GM12878 (cell line): ENCODE measurements around the gene ADAMTS3. TPM values are rescaled to one million over a fixed set of nuclear protein-coding genes. Genes with fewer than 3 reads are reported as not detected.

Source experiments
- ATAC-seq: fragments of 200-7000 bp; cut with Tn5 transposase; 3 replicates; pipeline ENCODE4 v1.9.1; 2020; ENCODE audit warnings: mild to moderate bottlenecking, moderate library complexity
- BruUV-seq: library from RNA; stranded (reverse); fragments of 400-500 nt; replicated peaks from 2 replicates; lab custom pipeline; 2021; lab: Mats Ljungman, UMichigan
- CTCF ChIA-PET: fragments of 300-600 bp; sonication (Branson Sonifier 250); formaldehyde crosslinking; extraction: SDS; loops from one replicate; lab custom pipeline; 2021; ENCODE audit warnings: inconsistent platforms; lab: Yijun Ruan, JAX
- POLR2A ChIA-PET: fragments of 350-600 bp; formaldehyde crosslinking; extraction: SDS; loops from one replicate; lab custom pipeline; 2021; ENCODE audit warnings: inconsistent platforms; lab: Charles Lee
- RAD21 ChIA-PET: fragments of 300-600 bp; sonication (Branson Sonifier 250); formaldehyde crosslinking; loops from one replicate; lab custom pipeline; 2023; ENCODE audit warnings: antibody characterized with exemption; ENCODE audit not compliant: unreplicated experiment; lab: Charles Lee
- SMC1A ChIA-PET: fragments of 300-600 bp; sonication (Branson Sonifier 250); formaldehyde crosslinking; loops from one replicate; lab custom pipeline; 2023; ENCODE audit not compliant: unreplicated experiment, uncharacterized antibody; lab: Charles Lee
- DNase-seq: peaks from one replicate; pipeline ENCODE4 v3.0.0-alpha.2; 2011; ENCODE audit warnings: low read depth, low spot score
- FAIRE-seq: peaks from 3 replicates; lab custom pipeline; 2011; peaks lifted over from hg19 to GRCh38; lab: Jason Lieb, UNC
- H2AFZ ChIP-seq: 2 replicates; pipeline ENCODE4 v1.6.0; 2011; ENCODE audit warnings: low read depth, low read length, control low read depth; ENCODE audit not compliant: control insufficient read depth
- H3K27ac ChIP-seq: 2 replicates; pipeline ENCODE4 v1.5.1; 2011; ENCODE audit warnings: control low read depth; ENCODE audit not compliant: control insufficient read depth, insufficient read depth
- H3K27me3 ChIP-seq, 2 experiments: replicated peaks in 1 of 2; 2 replicates each; pipeline versions ENCODE4 v1.6.0 to v1.6.1; 2011; ENCODE audit warnings: low read length in 1 of 2; ENCODE audit not compliant: control insufficient read depth in 2 of 2, insufficient read depth in 2 of 2
- H3K36me3 ChIP-seq, 2 experiments: 2 replicates each; pipeline ENCODE4 v1.5.1; 2011; ENCODE audit warnings: low read length in 1 of 2; ENCODE audit not compliant: control insufficient read depth in 2 of 2, insufficient read depth in 2 of 2
- H3K4me1 ChIP-seq: 2 replicates; pipeline ENCODE4 v1.6.1; 2011; ENCODE audit warnings: mild to moderate bottlenecking, low read length, moderate library complexity, mixed read lengths; ENCODE audit not compliant: control insufficient read depth, insufficient read depth
- H3K4me2 ChIP-seq: 2 replicates; pipeline ENCODE4 v1.6.0; 2011; ENCODE audit warnings: control low read depth; ENCODE audit not compliant: control insufficient read depth, insufficient read depth
- H3K4me3 ChIP-seq: fragments of 200-600 bp; sonication (generic); 2 replicates; pipeline ENCODE4 v1.5.1; 2016
- H3K79me2 ChIP-seq: 2 replicates; pipeline ENCODE4 v1.6.0; 2011; ENCODE audit warnings: low read length; ENCODE audit not compliant: control insufficient read depth, insufficient read depth
- H3K9ac ChIP-seq: 2 replicates; pipeline ENCODE4 v1.8.0; 2011; ENCODE audit warnings: low read length, control low read depth, mixed read lengths; ENCODE audit not compliant: control insufficient read depth, insufficient read depth
- H3K9me3 ChIP-seq: replicated peaks from 3 replicates; pipeline ENCODE4 v1.5.1; 2011; ENCODE audit warnings: mild to moderate bottlenecking, low read length; ENCODE audit not compliant: control insufficient read depth, insufficient read depth
- H4K20me1 ChIP-seq: 2 replicates; pipeline ENCODE4 v1.6.0; 2011; ENCODE audit not compliant: control insufficient read depth, insufficient read depth
- ATF3 ChIP-seq: IDR thresholded peaks from 2 replicates; pipeline ENCODE4 v1.6.1; 2011; ENCODE audit warnings: low read depth, mild to moderate bottlenecking, low read length, moderate library complexity, borderline replicate concordance; ENCODE audit errors: extremely low read depth
- ATF7 ChIP-seq: fragments of 450-650 bp; IDR thresholded peaks from 2 replicates; pipeline ENCODE4 v1.6.1; 2016; ENCODE audit warnings: low read depth, mild to moderate bottlenecking
- CUX1 ChIP-seq: IDR thresholded peaks from 2 replicates; pipeline ENCODE4 v1.6.1; 2012; ENCODE audit warnings: improper control_type of control experiment, low read depth, low read length; ENCODE audit not compliant: insufficient replicate concordance
- DPF2 ChIP-seq: fragments of 450-650 bp; IDR thresholded peaks from 2 replicates; pipeline ENCODE4 v1.6.1; 2017; ENCODE audit warnings: mild to moderate bottlenecking
- GATAD2B ChIP-seq: fragments of 450-650 bp; conservative IDR thresholded peaks from 2 replicates; pipeline ENCODE4 v1.6.1; 2017; ENCODE audit warnings: low read depth, mild to moderate bottlenecking, moderate library complexity
- HDGF ChIP-seq: fragments of 450-650 bp; IDR thresholded peaks from 2 replicates; pipeline ENCODE4 v1.6.1; 2016; ENCODE audit warnings: antibody characterized with exemption
- JUNB ChIP-seq: IDR thresholded peaks from 2 replicates; pipeline ENCODE4 v1.6.1; 2016; ENCODE audit warnings: antibody characterized with exemption, mild to moderate bottlenecking
- NFXL1 ChIP-seq: fragments of 450-650 bp; IDR thresholded peaks from 2 replicates; pipeline ENCODE4 v1.6.1; 2017; ENCODE audit warnings: antibody characterized with exemption, mild to moderate bottlenecking, borderline replicate concordance
- PAX8 ChIP-seq: fragments of 450-650 bp; IDR thresholded peaks from 2 replicates; pipeline ENCODE4 v1.6.1; 2017; ENCODE audit warnings: mild to moderate bottlenecking, moderate library complexity
- RAD21 ChIP-seq: IDR thresholded peaks from 2 replicates; pipeline ENCODE4 v1.6.1; 2011; ENCODE audit warnings: mild to moderate bottlenecking, low read depth, low read length, moderate library complexity; ENCODE audit not compliant: insufficient read depth
- SMAD1 ChIP-seq: fragments of 450-650 bp; IDR thresholded peaks from 2 replicates; pipeline ENCODE4 v1.6.1; 2018; ENCODE audit warnings: mild to moderate bottlenecking, low read depth; ENCODE audit not compliant: partially characterized antibody
- TCF12 ChIP-seq: IDR thresholded peaks from 2 replicates; pipeline ENCODE4 v1.6.1; 2011; ENCODE audit warnings: low read depth, mild to moderate bottlenecking, low read length
- WGBS: methylation state at CpG from one replicate; pipeline ENCODE4 v1.1.6; 2016; ENCODE audit warnings: low lambda C conversion rate; ENCODE audit not compliant: insufficient replicate concordance, insufficient coverage; ENCODE audit errors: missing lambda C conversion rate; 5-methylcytosine and 5-hydroxymethylcytosine counted together
- in situ Hi-C: fragments of 300-500 bp; cut with MboI; formaldehyde crosslinking; loops from 9 replicates; pipeline ENCODE4 v1.14.3; 2018; ENCODE audit warnings: mixed read lengths
- intact Hi-C: fragments of 100-400 bp; cut with micrococcal nuclease; formaldehyde crosslinking; loops from one replicate; pipeline ENCODE4 v1.14.2; 2022; ENCODE audit not compliant: unreplicated experiment
- polyA plus RNA-seq, 11 experiments: library from polyadenylated mRNA; depleted of rRNA in 4 of 11; unstranded in 6 of 11; stranded (reverse) in 5 of 11; fragments of >200 nt; fragmentation: Nextera tagmentation in 4 of 11; fragmentation: Illumina TruSeq in 1 of 11; extraction: Ambion mirVana in 4 of 11; extraction: Trizol in 1 of 11; gene quantifications; 1 replicate in 1 of 11; 2 replicates in 10 of 11; pipeline versions ENCODE4 v1.2.1 to v1.2.3, GENCODE V29; 2011 to 2016; ENCODE audit warnings: inconsistent platforms in 2 of 11, missing spikeins in 2 of 11, low read depth in 1 of 11
- total RNA-seq, 4 experiments: library from RNA; depleted of rRNA in 3 of 4; stranded (reverse); fragments of >200 nt in 3 of 4; fragmentation: Illumina TruSeq in 1 of 4; extraction: Trizol in 1 of 4; gene quantifications; 2 replicates each; pipeline versions ENCODE4 v1.2.1 to v1.2.3, GENCODE V29; 2013 to 2021

The ADAMTS3 gene
- total and polyA plus RNA-seq, 10 of the 15 experiments (the other 5 are each of a cell fraction or from before 2014, with no cell fraction given): under 0.01 to 0.07 (median 0.02) TPM; not detected in 6

DNA sequence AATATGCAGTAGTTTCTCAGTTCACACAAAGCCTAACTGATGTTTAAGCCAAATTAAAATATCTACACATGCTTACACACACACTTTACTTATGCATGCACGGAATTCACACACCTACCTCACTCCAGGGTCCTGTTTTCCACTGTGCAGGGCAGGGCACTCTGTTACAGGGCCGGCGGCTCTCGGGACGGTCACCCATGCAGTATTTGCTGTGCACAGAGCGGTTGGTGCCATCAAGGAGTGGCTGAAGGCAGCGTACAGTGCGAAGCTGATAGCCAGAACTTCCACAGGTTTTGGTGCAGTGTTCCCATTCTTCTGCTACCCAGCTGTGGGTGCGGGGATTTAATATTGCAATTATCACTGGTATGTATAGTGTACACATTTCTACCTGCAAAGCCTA lies 278.3 kb downstream of the ADAMTS3 start:
- DNase-seq: no peak

More for the DNA sequence above, 278.3 kb downstream of the ADAMTS3 start:
- FAIRE-seq: no peak
- TF ChIP-seq NFXL1: no peak
- TF ChIP-seq DPF2: no peak
- no peak for TF ChIP-seq JUNB
- TF ChIP-seq CUX1: no peak
- no peak for TF ChIP-seq TCF12
- no peak for TF ChIP-seq RAD21
- TF ChIP-seq SMAD1: no peak
- no peak for TF ChIP-seq PAX8
- TF ChIP-seq ATF7: no peak
- TF ChIP-seq ATF3: no peak
- no peak for TF ChIP-seq GATAD2B
- no peak for TF ChIP-seq HDGF
- H3K9ac ChIP-seq: no peak overlapping the region
- H2AFZ ChIP-seq: no peak overlapping the region
- no peak overlapping the region for H3K27ac ChIP-seq
- no peak overlapping the region for H3K4me3 ChIP-seq
- ATAC-seq: no peak
- no peaks in the 10 kb centered on the region for H3K4me1 ChIP-seq
- intact Hi-C loops (no loop called here), in situ Hi-C loops (loop anchor here (25.0 kb wide), 1 partner anchor 1678 kb away; no protein-coding TSS in a partner anchor)
- BruUV-seq: no TSS peak
- no peaks in the 10 kb centered on the region for H4K20me1 ChIP-seq
- no peaks in the 10 kb centered on the region for H3K9me3 ChIP-seq
- SMC1A ChIA-PET: no interaction called here
- no peaks in the 10 kb centered on the region for H3K27me3 ChIP-seq
- RAD21 ChIA-PET: no interaction called here
- H3K79me2 ChIP-seq: no peaks in the 10 kb centered on the region
- POLR2A ChIA-PET: no interaction called here
- no peak overlapping the region for H3K4me2 ChIP-seq
- H3K36me3 ChIP-seq: no peaks in the 10 kb centered on the region
- WGBS: 42% methylated on average over 9 of the region's 9 CpGs
- CTCF ChIA-PET: no interaction called here
